HG03378 (cell line): Measurements from ENCODE around the gene TNFRSF8.

Experiments
- ATAC-seq: cut with Tn5 transposase; IDR thresholded peaks from one replicate; pipeline ENCODE4 v1.9.1; 2021; ENCODE audit warnings: mild to moderate bottlenecking, moderate library complexity; ENCODE audit not compliant: unreplicated experiment

The TNFRSF8 gene

DNA sequence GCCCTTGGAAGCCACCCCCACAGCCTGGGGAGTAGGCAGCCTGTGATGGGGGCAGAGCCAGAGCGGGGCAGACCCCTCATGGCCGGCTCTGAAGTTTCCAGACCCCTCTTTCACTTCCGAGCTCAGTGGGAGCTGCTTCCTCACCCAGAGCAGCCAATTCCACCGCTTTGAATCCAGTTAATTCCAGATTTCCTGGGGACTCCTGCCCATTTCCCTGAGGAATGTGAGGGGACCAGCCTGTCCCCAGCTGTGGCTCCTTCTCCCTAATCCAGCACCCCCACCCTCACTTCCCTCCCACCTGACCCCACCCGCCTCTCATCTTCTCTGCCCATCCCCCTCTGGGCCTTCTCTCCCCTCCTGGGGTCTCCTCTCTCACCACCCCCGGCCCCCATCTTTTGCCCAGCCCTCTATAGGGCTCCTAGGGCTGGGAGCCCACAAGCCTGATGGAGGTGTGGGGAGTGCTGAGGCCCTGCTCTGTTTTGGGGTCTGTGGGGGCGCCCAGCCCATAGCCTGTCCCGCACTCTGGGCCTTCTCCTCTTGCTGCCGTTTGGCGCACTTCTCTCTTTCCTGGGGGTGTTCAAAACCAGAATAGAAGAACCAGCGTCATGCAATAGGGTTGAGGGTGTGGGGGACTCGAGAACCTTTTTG lies 77.5 kb downstream of the TNFRSF8 start:
- ATAC-seq = no peak

DNA sequence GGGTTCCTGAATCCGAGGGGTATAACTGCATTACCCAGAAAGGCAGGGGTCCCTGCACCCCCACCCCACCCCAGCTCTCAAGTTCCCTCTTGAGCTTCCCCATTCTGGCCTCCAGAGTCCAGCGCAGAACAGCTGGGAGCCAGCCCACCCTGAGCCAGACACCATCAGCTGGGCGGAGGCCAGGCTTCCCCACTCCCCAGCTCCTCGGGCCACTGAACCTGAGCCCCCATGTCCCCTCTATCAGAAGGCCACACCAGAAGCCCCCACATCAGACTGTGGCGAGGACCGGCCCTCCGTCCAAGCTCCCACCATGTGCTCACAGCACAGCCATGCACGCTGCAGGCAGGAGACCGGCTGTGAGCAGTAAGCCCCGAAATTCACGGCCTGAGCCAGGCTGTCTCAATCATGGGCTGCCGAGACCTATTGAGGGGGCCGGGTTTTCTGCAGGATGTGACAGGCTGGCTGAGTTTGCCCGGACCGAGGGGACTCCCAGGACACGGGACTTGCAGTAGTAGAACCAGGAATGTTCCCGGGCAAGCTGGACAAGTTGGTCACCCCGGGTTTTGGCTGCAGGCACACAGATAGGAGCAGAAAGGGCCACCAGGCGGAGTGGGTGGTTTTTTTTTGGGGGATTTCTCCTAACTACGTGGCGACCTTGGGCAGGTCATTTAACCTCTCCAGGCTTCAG lies 78.2 kb downstream of the TNFRSF8 start:
- ATAC-seq = no peak

DNA sequence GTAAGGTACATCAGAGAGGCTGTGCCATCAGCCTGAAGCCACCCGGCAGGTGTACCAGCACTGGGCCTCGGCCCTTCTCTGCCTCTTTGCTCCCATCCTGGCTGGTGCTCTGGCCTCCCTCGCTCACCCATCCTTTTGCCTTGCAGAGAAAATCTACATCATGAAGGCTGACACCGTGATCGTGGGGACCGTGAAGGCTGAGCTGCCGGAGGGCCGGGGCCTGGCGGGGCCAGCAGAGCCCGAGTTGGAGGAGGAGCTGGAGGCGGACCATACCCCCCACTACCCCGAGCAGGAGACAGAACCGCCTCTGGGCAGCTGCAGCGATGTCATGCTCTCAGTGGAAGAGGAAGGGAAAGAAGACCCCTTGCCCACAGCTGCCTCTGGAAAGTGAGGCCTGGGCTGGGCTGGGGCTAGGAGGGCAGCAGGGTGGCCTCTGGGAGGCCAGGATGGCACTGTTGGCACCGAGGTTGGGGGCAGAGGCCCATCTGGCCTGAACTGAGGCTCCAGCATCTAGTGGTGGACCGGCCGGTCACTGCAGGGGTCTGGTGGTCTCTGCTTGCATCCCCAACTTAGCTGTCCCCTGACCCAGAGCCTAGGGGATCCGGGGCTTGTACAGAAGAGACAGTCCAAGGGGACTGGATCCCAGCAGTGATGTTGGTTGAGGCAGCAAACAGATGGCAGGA lies 79.2 kb downstream of the TNFRSF8 start:
- ATAC-seq = no peak

DNA sequence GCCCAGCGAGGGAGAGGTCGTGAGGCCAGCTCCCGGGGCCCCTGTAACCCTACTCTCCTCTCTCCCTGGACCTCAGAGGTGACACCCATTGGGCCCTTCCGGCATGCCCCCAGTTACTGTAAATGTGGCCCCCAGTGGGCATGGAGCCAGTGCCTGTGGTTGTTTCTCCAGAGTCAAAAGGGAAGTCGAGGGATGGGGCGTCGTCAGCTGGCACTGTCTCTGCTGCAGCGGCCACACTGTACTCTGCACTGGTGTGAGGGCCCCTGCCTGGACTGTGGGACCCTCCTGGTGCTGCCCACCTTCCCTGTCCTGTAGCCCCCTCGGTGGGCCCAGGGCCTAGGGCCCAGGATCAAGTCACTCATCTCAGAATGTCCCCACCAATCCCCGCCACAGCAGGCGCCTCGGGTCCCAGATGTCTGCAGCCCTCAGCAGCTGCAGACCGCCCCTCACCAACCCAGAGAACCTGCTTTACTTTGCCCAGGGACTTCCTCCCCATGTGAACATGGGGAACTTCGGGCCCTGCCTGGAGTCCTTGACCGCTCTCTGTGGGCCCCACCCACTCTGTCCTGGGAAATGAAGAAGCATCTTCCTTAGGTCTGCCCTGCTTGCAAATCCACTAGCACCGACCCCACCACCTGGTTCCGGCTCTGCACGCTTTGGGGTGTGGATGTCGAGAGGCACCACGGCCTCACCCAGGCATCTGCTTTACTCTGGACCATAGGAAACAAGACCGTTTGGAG lies 80.0 kb downstream of the TNFRSF8 start:
- no peak for ATAC-seq

DNA sequence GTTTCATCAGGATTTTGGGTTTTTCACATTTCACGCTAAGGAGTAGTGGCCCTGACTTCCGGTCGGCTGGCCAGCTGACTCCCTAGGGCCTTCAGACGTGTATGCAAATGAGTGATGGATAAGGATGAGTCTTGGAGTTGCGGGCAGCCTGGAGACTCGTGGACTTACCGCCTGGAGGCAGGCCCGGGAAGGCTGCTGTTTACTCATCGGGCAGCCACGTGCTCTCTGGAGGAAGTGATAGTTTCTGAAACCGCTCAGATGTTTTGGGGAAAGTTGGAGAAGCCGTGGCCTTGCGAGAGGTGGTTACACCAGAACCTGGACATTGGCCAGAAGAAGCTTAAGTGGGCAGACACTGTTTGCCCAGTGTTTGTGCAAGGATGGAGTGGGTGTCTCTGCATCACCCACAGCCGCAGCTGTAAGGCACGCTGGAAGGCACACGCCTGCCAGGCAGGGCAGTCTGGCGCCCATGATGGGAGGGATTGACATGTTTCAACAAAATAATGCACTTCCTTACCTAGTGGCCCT lies 80.6 kb downstream of the TNFRSF8 start:
- no peak for ATAC-seq

DNA sequence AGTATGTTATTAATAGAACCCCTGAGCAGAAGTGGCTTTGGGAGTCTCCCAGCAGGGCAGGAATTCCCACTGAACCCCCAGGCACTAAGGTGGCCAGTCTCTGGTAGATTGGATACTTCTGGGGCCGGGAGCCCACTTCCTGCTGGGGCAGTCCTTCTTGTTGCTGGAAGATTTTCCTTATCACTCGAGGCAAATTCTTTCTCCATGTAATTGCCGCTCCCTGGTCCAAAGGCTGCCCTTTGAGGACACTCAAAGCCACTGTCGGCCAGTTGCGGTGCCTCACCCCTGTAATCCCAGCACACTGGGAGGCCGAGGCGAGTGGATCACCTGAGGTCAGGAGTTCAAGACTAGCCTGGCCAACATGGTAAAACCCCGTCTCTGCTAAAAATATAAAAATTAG lies 81.1 kb downstream of the TNFRSF8 start:
- no peak for ATAC-seq

DNA sequence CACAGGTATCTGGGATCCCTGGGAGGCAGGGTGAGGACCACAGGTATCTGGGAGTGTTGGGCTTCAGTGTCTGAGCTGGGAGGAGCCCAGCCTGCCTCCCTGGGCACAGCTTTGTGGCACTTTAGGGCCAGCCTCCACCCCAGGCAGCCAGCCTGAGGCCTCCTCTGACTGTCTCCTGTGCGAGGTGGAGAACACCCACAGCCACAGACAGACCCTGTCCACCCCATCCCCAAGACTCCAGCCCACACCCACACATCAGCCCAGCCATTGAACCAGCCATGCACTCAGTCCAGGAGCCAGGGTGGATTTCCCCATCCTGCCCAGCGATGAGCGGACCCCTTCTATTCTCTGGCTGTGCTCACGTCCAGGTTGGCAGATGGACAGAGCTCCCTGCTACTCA lies 81.9 kb downstream of the TNFRSF8 start:
- no peak for ATAC-seq

DNA sequence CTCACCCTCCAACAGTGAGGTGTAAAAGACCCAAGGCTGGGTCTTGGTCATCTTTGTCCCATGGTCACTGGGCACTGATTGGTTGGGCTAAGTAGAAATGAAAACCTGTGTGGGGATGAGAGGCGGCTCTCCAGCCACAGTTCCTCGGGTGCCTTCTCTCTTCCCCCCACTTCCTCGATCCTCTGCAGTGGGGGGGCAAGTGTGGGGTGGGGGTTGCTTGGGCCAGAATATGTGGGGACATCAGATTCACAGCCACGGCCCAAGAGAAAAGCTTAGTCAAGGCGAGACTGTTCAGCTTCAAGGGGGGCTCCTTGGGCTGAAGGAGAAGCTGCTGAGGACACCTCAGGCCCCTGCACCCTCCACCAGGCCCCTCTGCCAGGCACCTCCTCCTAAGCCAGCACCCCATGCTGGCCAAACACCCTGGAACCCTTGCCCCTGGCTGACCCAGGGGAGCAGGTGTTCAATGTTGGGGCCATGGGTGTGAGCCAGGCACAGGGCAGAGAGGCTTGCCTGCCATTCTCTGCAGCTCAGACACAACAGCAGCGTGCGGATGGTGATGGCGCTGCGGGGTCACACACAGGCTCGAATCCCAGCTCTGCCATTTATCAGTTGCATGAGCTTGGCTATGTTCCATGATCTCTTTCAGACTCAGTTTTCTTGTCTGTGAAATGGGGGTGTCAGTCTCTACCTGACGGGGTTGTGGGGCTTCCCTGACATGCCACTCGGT lies 82.7 kb downstream of the TNFRSF8 start:
- no peak for ATAC-seq

DNA sequence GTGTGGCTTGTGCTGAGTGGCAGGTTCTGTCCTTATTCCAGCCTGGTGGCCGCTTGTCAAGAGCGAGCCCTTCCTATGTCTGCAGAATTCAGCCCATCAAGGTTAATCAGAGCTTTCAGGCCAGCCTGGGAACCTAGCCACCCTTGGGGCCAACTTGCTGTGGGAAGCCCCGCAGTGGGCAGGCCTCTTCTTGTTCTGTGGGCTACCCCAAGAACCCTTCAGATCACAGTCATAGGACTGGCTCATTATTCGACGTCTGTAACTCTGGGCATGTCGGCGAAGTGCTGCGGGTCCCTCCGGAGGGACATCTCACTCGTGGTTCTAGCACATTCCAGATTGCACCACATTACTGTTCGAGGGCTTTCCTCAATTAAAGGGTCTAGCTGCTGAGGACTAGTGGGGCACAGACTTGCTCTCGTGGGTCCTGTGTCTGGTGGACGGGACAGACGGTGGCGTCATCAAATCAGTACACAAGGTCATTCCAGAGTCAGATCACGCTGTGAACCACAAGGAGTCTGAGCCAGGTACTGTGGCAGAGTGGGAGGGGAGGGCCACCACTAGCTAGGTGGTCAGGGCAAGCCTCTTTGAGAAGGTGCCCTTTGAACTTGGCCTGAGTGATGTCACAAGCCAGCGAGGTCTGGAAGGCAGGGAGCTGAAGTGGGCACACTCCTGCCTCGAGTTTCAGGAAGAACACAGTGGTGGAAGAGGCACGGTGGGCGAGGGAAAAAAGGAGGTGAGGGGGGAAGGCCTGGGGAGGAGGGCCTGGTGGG lies 83.4 kb downstream of the TNFRSF8 start:
- ATAC-seq = no peak

DNA sequence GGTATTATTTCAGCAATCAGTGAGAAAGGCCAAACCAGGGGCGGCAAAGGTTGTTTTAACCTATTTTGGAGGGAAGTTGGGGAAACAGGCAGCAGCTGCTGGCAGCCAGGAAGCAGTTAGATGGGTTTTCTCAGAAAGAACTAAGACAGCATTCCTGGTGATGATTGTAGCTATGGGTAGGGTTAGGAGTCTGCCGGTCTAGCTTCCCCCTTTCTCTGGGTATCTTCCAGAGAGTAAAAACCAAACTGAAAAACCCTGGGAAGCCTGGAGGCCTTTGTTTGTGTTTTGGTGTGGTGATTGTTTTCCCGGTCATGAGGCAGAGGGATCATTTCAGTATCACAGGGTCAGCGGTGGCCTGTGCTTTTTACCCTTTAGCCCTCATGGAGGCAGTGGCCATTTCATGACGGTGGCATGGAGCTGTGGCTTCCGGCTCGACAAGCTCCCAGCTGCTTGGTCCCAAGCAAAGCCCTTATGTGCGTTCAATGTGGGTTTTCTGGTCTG lies 84.1 kb downstream of the TNFRSF8 start:
- ATAC-seq = no peak

DNA sequence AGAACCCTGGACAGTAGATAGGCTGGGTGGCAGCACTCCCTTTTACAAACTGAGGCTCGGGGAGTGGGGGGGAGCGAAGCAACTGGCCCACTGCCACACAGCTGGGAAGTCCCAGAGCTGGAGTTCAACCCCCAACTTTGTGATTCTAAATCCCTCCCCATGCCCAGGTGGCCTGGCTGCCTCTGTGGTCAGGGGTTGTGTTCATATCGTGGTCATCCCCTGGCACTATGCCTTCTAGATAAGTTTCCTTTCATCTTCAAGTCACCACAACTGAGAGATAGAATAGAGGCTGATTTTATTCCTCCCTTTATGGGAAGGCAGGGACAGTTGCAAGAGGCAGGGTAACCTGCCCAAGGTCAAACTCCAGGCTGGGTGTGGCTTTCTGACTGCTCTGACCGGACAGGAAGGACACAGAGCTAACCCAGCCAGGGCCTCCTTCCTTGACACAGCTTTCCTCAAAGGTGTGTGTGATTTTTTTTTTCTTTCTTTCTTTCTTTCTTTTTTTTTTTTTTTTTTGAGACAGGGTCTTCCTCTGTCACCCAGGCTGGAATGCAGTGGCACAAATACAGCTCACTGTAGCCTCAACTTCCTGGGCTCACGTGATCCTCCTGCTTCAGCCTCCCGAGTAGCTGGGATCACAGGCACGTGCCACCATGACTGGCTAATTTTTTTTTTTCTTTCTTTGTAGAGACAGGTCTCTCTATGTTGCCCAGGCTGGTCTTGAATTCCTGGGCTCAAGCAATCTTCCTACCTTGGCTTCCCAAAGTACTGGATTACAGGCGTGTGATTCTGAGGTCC lies 85.3 kb downstream of the TNFRSF8 start:
- no peak for ATAC-seq

DNA sequence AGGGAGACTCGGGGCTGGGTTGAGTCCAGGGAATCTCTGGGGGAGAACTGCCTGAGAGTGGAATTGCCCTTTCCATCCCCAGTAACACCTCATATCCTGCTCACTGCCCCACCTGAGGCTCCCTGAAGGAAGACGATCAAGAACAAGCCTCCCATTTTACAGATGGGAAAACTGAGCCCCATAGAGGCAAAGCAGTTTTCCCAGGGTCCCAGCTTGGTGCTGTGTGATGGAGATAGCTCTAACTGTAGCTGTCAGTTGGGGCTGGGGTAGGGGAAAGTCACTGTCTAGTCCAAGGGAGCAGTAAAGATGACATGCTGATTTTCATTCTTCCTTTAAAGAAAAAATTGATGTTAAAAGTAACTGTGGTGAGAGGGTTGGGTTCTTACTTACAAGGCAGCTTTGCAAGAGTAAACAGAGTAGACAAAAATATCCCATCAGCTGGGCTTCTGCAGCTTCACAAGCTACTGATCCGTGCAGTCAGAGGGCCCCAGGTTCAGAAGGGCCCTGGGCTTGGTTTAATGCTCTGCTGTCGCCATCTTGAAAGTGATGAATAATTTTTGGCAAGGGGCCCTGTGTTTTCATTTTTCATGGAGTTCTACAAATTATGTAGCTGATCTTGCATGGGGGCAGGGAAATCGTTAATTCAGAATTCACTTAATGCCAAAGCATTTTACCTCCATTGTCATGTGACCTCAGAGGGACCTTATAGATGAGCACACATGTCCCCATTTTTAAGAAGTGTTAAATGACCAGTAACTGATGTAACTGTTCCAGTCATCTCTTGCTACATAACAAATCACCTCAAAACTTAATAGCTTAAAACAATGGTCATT lies 86.1 kb downstream of the TNFRSF8 start:
- ATAC-seq = no peak

DNA sequence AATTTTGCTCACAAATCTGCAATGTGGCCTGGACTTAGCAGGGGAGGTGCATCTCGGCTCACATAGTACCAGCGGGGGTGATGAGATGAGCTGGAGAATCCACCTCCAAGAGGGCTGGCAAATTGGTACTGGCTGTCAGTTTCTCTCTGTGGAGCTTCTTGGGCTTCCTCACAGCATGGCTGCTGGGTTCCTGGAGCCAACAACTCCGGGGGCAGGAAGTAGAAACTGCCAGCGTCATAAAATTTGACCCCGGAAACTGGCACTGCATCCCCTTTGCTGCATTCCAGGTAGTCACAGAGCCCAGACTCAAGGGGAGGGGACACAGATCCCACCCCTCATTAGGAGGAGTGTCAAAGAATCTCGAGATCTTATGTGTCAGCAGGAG lies 86.7 kb downstream of the TNFRSF8 start:
- ATAC-seq = no peak

DNA sequence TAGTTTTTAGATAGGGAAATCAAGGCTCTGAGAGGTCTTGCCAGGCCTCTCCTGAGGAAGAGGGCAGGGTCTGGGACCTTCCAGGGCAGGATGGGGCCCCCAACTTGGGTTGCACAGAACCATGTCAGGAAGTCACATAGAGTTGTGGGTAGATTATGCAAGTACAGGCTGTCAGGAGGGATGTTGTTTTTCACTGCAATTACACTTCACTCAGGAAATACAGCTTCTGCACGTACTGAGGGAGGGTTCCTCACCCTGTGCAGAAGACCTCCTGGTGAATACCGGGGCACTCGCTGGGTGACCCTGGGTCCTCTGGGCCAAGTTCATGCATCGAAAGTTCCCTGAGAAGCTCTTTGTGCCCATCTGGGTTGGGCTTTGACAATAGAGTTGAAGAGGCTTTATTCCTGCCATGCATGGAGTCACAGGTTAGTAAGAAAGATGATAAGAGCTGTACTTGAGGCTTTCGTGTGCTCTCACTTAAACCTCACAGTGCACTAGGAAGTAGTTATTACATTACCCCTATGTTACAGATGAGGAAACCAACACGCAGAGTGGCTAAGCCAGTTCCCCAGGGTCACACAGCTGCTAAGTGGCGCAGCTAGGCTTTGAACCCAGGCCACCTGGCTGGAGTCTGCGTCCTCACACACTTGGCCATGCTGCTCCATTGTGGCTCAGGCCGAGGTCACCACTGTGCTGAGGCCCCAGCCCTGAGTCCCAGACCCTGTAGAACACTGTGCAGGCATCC lies 87.5 kb downstream of the TNFRSF8 start:
- no peak for ATAC-seq

DNA sequence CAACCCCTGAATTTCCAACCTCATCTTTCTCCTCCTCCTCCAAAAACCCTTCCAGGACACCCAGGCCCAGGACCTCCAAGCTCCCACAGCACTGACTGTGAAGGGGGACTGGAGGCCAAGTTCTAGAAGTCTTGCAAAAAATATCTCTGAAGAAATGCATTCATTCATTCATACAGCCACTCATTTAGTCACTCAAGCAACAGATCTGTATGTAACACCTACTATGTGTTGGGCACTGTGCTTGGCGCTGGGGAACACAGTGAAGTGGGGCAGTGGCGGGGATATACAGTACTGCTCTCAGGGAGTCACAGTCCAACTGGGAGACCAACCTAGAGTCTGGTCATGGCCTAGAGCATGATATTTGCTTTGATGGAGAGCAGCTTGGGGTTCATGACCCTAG lies 88.4 kb downstream of the TNFRSF8 start:
- no peak for ATAC-seq

DNA sequence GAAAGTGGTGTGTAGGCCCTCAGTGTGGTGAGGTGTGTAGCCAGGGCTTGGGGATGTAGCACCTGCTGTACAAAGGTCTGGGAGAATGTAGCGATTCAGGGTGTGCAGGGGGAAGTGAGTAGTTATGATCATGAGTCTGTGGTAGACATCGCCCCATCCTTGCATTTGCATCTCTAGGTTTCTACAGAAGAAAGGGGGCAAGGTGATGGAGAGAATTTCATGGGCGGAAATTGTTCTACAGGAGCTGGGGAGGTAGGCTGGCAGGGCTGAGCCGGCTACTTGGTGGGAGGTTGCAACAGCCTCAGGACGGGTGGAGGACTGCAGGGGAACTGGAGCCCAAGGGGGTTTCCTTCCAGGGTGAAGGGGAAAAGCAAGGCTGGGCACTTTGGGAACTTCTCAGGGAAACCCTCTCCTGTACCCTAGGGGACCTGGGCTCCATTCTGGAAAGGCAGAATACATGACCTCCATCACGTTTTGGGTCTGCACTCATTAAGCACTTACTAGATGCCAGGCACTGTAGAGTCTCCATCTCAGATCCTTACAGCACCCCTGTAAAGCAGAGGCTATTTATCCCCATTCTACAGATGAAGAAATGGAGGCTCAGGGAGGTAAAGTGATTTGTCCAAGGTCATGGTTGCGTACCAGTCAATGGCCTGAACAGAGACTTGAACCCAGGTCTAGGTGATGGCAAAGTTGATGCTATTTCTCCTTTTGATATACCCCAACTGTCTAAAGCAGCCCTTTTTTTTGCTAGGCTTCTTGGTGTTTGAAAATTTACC lies 89.2 kb downstream of the TNFRSF8 start:
- ATAC-seq = peak; percentile 43
